B cell (primary cell): ENCODE data around the gene TMEM131. TPM values are rescaled to one million over a fixed set of nuclear protein-coding genes. Genes with fewer than 3 reads are reported as not detected.
A peak's percentile ranks its signal among the peaks of the same experiment; 100 is the strongest.
"Not testable (repeated sequence)": the region's sequence is repeated elsewhere in the genome, so short reads cannot be mapped to it uniquely, and the experiment has no call there.

ENCODE experiments used
- ATAC-seq: fragments of 200-7000 bp; cut with Tn5 transposase; one replicate; pipeline ENCODE4 v1.10.0; 2021; ENCODE audit warnings: low read depth, mild to moderate bottlenecking, moderate number of reproducible peaks, moderate library complexity
- CTCF ChIA-PET: fragments of 350-600 bp; sonication (Branson Sonifier 250); formaldehyde crosslinking; loops from one replicate; lab custom pipeline; 2021; ENCODE audit warnings: antibody characterized with exemption, inconsistent platforms; lab: Charles Lee
- POLR2A ChIA-PET: fragments of 350-600 bp; sonication (Branson Sonifier 250); formaldehyde crosslinking; loops from one replicate; lab custom pipeline; 2021; ENCODE audit warnings: antibody characterized with exemption; lab: Charles Lee
- DNase-seq: peaks from one replicate; pipeline ENCODE4 v3.0.0; 2013
- H2AFZ ChIP-seq: 2 replicates; pipeline ENCODE4 v1.6.1; 2012; ENCODE audit warnings: mild to moderate bottlenecking, low read depth, low read length; ENCODE audit not compliant: insufficient read depth, poor library complexity, severe bottlenecking
- H3K27ac ChIP-seq, 2 donors: 1 replicate in 1 of 2; 2 replicates in 1 of 2; pipeline ENCODE4 v1.5.1; 2012 to 2013; ENCODE audit warnings: low read length in 2 of 2, mild to moderate bottlenecking in 2 of 2, moderate library complexity in 1 of 2
- H3K27me3 ChIP-seq, 4 experiments: fragments of 200-600 bp in 1 of 4; sonication (generic) in 1 of 4; replicated peaks in 1 of 4; 1 replicate in 2 of 4; 2 replicates in 2 of 4; pipeline versions ENCODE4 v1.6.1 to v1.7.0; 2013 to 2016; ENCODE audit warnings: low read length in 3 of 4, mild to moderate bottlenecking in 2 of 4, mixed read lengths in 1 of 4, moderate library complexity in 1 of 4; ENCODE audit not compliant: insufficient read depth in 4 of 4, control insufficient read depth in 3 of 4; ENCODE audit errors: control extremely low read depth in 1 of 4
- H3K36me3 ChIP-seq, 2 experiments: replicated peaks in 1 of 2; 1 replicate in 1 of 2; 2 replicates in 1 of 2; pipeline versions ENCODE4 v1.6.1 to v1.7.1; 2013; ENCODE audit warnings: low read length in 1 of 2; ENCODE audit not compliant: insufficient read depth in 2 of 2, control insufficient read depth in 1 of 2; ENCODE audit errors: control extremely low read depth in 1 of 2, extremely low read depth in 1 of 2
- H3K4me1 ChIP-seq, 2 donors: fragments of 200-600 bp in 1 of 2; sonication (generic) in 1 of 2; 1 replicate in 1 of 2; 2 replicates in 1 of 2; pipeline versions ENCODE4 v1.5.1 to v1.6.1; 2013 to 2017; ENCODE audit warnings: low read length in 2 of 2; ENCODE audit not compliant: control insufficient read depth in 2 of 2, insufficient read depth in 2 of 2
- H3K4me2 ChIP-seq: replicated peaks from 2 replicates; pipeline ENCODE3; 2012; ENCODE audit warnings: mild to moderate bottlenecking, low read depth, low read length; ENCODE audit not compliant: poor library complexity, severe bottlenecking
- H3K4me3 ChIP-seq, 5 experiments: fragments of 200-600 bp in 1 of 5; sonication (generic) in 1 of 5; 1 replicate in 3 of 5; 2 replicates in 2 of 5; pipeline versions ENCODE4 v1.5.1 to v1.7.0; 2011 to 2016; ENCODE audit warnings: low read length in 4 of 5, mild to moderate bottlenecking in 4 of 5, low read depth in 2 of 5, control low read depth in 1 of 5, moderate library complexity in 1 of 5; ENCODE audit not compliant: insufficient read depth in 1 of 5; ENCODE audit errors: control extremely low read depth in 1 of 5, extremely low read depth in 1 of 5
- H3K79me2 ChIP-seq: fragments of 200-600 bp; sonication (generic); one replicate; pipeline ENCODE4 v1.6.0; 2016; ENCODE audit warnings: low read length; ENCODE audit not compliant: control insufficient read depth, insufficient read depth
- H3K9ac ChIP-seq: fragments of 200-600 bp; sonication (generic); 2 replicates; pipeline ENCODE4 v1.6.1; 2017; ENCODE audit warnings: mild to moderate bottlenecking, low read length, moderate library complexity
- H3K9me3 ChIP-seq, 3 donors: one replicate each; pipeline versions ENCODE4 v1.6.1 to v1.7.1; 2013; ENCODE audit warnings: low read length in 2 of 3; ENCODE audit not compliant: control insufficient read depth in 2 of 3, insufficient read depth in 1 of 3; ENCODE audit errors: control extremely low read depth in 1 of 3
- H4K20me1 ChIP-seq: 2 replicates; pipeline ENCODE4 v1.6.0; 2012; ENCODE audit warnings: mild to moderate bottlenecking, low read length; ENCODE audit not compliant: insufficient read depth, control insufficient read depth, poor library complexity, severe bottlenecking
- H3K27ac Mint-ChIP-seq: one replicate; pipeline ENCODE4 v1.8.0; 2021; ENCODE audit warnings: mixed read lengths
- H3K27me3 Mint-ChIP-seq: one replicate; pipeline ENCODE4 v1.8.0; 2021; ENCODE audit warnings: mixed read lengths
- H3K4me1 Mint-ChIP-seq: one replicate; pipeline ENCODE4 v1.8.0; 2021; ENCODE audit warnings: mixed read lengths
- H3K4me3 Mint-ChIP-seq: one replicate; pipeline ENCODE4 v1.8.0; 2021; ENCODE audit warnings: mixed read lengths
- H3K9me3 Mint-ChIP-seq: one replicate; pipeline ENCODE4 v1.8.0; 2022; ENCODE audit warnings: mixed read lengths; ENCODE audit not compliant: insufficient read depth
- WGBS: methylation state at CpG from one replicate; pipeline ENCODE4 v1.1.5; 2013; ENCODE audit warnings: missing lambda C conversion rate; ENCODE audit not compliant: insufficient coverage; 5-methylcytosine and 5-hydroxymethylcytosine counted together
- intact Hi-C: fragments of 100-400 bp; cut with micrococcal nuclease; formaldehyde crosslinking; loops from one replicate; pipeline ENCODE4 v1.10.0; 2022
- polyA plus RNA-seq: library from polyadenylated mRNA; depleted of rRNA; stranded (reverse); fragments of >200 nt; gene quantifications from 2 replicates; pipeline ENCODE4 v1.2.3, GENCODE V29; 2012
- total RNA-seq, 2 donors: library from RNA; stranded (reverse); fragments of 120-200 nt in 1 of 2; gene quantifications; 1 replicate in 1 of 2; 2 replicates in 1 of 2; pipeline versions ENCODE4 v1.2.3 to v1.2.4, GENCODE V29; 2013 to 2022

The TMEM131 gene
- total and polyA plus RNA-seq, 2 donors (not counting 1 experiment from before 2014, with no cell fraction given) = 24.3 to 101 TPM

DNA sequence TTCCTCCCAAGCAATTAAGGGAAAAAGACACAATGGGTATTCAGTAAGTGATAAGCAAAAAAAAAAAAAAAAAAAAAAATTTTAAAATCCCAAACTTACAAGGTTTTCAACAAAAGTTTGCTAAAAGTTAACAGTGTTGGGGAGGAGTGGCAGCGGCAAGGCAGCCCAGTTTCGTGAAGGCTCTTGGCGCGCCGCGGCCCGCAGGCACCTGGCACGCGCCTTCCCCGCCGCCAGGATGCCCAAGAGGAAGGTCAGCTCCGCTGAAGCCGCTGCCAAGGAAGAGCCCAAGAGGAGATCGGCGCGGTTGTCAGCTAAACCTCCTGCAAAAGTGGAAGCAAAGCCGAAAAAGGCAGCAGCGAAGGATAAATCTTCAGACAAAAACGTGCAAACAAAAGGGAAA, 168.7 kb downstream of the TMEM131 start:
- DNase-seq, H4K20me1 ChIP-seq, ATAC-seq, CTCF ChIA-PET, H2AFZ ChIP-seq, H3K4me3 ChIP-seq, H3K9ac ChIP-seq, intact Hi-C loops, H3K79me2 ChIP-seq, H3K4me3 Mint-ChIP-seq, H3K27me3 Mint-ChIP-seq, H3K9me3 Mint-ChIP-seq, POLR2A ChIA-PET, H3K27me3 ChIP-seq, H3K4me2 ChIP-seq, H3K9me3 ChIP-seq: not testable (repeated sequence)
- 100% methylated on average over 17 of the region's 19 CpGs for WGBS
- Histone ChIP-seq H3K4me1 (peaks cover 11 to 13% of the 10 kb centered on the region in 2 donors), H3K27ac (peak overlapping the region in 1 of 2 donors; percentile 67), H3K36me3 (peaks cover 3 to 37% of the 10 kb centered on the region in 2 experiments)
- Mint-ChIP-seq H3K27ac (peak overlapping the region; percentile 57), H3K4me1 (peaks cover 18% of the 10 kb centered on the region)

- ChIA-PET POLR2A (interaction anchor here (0.6 kb wide), 1 partner anchor 257 kb away, joined by 6 read pairs; no protein-coding TSS in a partner anchor), CTCF (interaction anchor here (1.7 to 1.8 kb wide), 2 partner anchors 20 to 443 kb away, joined by 4 read pairs; no protein-coding TSS in a partner anchor)
- intact Hi-C loops, H3K27me3 ChIP-seq, H3K9me3 Mint-ChIP-seq, H4K20me1 ChIP-seq, H3K27me3 Mint-ChIP-seq, H3K79me2 ChIP-seq, H2AFZ ChIP-seq, H3K4me3 ChIP-seq, ATAC-seq, H3K9me3 ChIP-seq, H3K9ac ChIP-seq: not testable (repeated sequence)
- DNase-seq = peak; percentile 37
- Mint-ChIP-seq H3K4me1 (peaks cover 18% of the 10 kb centered on the region), H3K27ac (peak overlapping the region; percentile 57), H3K4me3 (peak overlapping the region; percentile 32)
- Histone ChIP-seq H3K27ac (peak overlapping the region; percentile 1 to 67), H3K4me1 (peaks cover 11 to 13% of the 10 kb centered on the region in 2 donors), H3K36me3 (peaks cover 3 to 37% of the 10 kb centered on the region in 2 experiments), H3K4me2 (peak overlapping the region; percentile 28)
- 5% methylated on average over 2 of the region's 3 CpGs for WGBS
Observed at GRCh38 chr2:97826266-97826847, 169.4 kb downstream of the TMEM131 start.

DNA sequence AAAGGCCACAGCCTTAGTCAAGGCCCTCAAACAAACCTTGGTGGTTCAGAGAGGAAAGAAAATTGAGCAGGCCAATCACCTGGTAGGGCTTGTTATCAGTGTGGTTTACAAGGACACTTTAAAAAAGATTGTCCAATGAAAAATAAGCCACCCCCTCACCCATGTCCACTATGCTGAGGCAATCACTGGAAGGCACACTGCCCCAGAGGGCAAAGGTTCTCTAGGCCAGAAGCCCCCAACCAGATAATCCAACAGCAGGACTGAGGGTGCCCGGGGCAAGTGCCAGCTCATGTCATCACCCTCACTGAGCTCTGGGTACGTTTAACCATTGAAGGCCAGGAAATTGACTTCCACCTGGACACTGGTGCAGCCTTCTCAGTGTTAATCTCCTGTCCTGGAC, 171.7 kb downstream of the TMEM131 start:
- peaks cover 11 to 13% of the 10 kb centered on the region in 2 donors for H3K4me1 ChIP-seq
- POLR2A ChIA-PET = not testable (repeated sequence)

DNA sequence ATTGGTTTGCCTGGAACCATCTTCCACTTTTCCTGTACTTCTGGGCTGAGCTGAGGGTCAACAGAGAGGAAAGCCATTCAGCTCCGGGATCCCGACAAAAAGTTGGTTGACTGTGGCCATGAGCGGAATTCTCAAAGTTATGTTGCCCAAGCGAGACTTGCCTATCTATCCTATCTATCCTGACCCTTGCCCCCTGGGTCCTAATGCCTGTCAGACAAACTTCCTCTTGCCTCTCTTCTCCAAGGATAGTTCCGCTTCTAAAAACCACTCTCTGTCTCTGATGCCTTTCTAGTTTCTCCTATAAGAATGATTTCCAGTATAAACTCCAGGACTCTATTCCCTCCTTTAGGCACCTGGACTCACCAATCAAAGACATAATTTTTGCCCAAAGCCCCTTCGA, 173.9 kb downstream of the TMEM131 start:
- H2AFZ ChIP-seq, H3K4me3 ChIP-seq, ATAC-seq, H3K27ac Mint-ChIP-seq, H3K9me3 Mint-ChIP-seq, H3K79me2 ChIP-seq, H3K27ac ChIP-seq, H3K4me1 Mint-ChIP-seq, H3K9ac ChIP-seq, H3K27me3 Mint-ChIP-seq, H3K27me3 ChIP-seq, H3K4me2 ChIP-seq, DNase-seq, H3K9me3 ChIP-seq, H3K4me3 Mint-ChIP-seq, POLR2A ChIA-PET, H3K4me1 ChIP-seq, intact Hi-C loops: not testable (repeated sequence)
- WGBS = 100% methylated on average over 5 of the region's 6 CpGs
- CTCF ChIA-PET = interaction anchor here (1.7 kb wide), 1 partner anchor 15 kb away, joined by 6 read pairs; no protein-coding TSS in a partner anchor
- peaks cover 2 to 55% of the 10 kb centered on the region in 2 experiments for H3K36me3 ChIP-seq
- H4K20me1 ChIP-seq = peaks cover 10% of the 10 kb centered on the region

More for the DNA sequence above, 171.7 kb downstream of the TMEM131 start:
- ATAC-seq, H3K9me3 ChIP-seq, CTCF ChIA-PET, H3K27me3 Mint-ChIP-seq, H2AFZ ChIP-seq, H3K27ac ChIP-seq, H3K27me3 ChIP-seq, H3K4me3 ChIP-seq, H3K79me2 ChIP-seq, H3K4me3 Mint-ChIP-seq, DNase-seq, H3K9ac ChIP-seq, H3K4me2 ChIP-seq, H3K9me3 Mint-ChIP-seq, H3K27ac Mint-ChIP-seq, intact Hi-C loops: not testable (repeated sequence)
- Histone ChIP-seq H4K20me1 (peaks cover 10% of the 10 kb centered on the region), H3K36me3 (peaks cover 2 to 45% of the 10 kb centered on the region in 2 experiments)
- WGBS = 100% methylated on average over 2 of the region's 2 CpGs
- H3K4me1 Mint-ChIP-seq = peaks cover 16% of the 10 kb centered on the region
